LHCN-M2 (cell line): ENCODE data around the gene KLHL6. TPM values are rescaled to one million over a fixed set of nuclear protein-coding genes. Genes with fewer than 3 reads are reported as not detected.
"Not testable (repeated sequence)": the region's sequence is repeated elsewhere in the genome, so short reads cannot be mapped to it uniquely, and the experiment has no call there.

Experiments used
- DNase-seq: peaks from one replicate; pipeline ENCODE4 v3.0.0-alpha.2; 2012; ENCODE audit warnings: low read depth
- total RNA-seq: library from RNA; depleted of rRNA; stranded (reverse); fragments of >200 nt; gene quantifications from 2 replicates; pipeline ENCODE4 v1.2.3, GENCODE V29; 2014; rRNA removed

Gene KLHL6
- total RNA-seq, 1 experiment from 2014 or later, result not detected

DNA sequence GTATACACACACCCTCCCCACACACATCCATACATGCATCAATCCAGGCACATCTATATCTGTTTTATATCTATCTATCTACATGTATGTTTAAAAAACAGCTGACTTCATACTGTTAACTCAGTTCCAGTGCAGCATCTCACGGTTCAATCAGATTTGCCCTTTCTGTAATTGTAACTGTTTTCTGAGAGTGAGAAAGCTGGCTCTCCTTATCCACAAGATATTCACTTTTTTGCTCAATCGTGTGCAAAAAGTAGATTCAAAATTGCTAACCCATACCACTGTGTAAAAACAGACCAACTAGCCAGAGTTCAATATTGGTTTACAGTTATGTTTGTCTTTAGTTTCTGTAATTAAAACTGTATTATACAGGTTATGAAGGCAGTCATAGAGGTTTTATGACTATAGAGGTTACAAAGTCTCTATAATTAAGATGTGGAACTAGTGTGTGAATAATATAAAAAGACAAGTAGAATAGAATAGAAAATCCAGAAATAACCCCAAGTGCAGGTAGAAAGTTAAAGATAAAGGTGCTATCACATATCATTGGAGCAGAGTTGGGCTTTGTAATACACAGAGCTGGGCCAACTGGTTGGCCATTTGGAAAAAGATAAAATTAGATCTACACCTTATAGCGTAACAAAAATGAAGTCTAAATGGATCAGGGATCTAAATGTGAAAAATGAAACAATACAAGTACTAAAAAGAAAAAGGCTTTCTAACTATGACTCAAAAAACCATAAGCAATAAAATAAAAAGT, 107.0 kb downstream of the KLHL6 start:
- no peak for DNase-seq

DNA sequence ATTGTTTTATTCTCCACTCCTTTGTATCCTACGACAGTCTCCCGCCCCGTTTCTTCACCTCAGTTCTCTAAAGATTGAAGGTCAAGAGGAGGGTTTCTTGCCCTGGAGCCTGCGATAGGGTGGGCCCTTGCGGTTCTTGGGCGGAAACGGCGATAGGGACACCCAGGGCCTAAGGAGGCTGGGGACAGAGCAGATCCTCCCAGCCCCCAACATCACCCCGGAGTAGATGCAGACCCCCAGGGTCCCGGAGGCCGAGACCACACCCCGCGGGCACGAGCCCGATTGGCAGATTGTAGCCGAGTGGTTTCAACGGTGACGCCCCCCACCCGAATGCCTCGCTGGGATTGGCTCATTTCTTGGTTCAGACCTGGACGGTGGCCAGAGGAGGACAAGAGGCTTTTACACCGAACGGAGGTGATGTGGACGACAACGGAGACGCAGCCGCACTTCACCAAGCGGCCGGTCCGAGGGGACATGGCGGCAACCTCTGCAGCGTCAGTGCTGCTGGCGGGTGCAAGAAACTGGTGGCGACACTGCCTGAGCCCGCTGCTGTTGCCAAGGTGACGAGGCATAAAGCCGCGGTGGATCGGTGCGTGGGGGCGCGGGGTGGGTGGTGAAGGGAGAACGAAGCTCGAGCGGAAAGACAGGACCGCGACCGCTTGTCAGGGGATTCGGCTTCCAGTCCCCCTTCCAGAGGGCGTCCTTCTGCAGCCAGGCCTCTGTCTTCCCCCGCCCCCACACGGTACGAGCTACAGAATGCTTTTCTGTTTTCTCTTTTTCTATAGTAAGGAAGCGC, 108.1 kb downstream of the KLHL6 start:
- peak; percentile 93 for DNase-seq

DNA sequence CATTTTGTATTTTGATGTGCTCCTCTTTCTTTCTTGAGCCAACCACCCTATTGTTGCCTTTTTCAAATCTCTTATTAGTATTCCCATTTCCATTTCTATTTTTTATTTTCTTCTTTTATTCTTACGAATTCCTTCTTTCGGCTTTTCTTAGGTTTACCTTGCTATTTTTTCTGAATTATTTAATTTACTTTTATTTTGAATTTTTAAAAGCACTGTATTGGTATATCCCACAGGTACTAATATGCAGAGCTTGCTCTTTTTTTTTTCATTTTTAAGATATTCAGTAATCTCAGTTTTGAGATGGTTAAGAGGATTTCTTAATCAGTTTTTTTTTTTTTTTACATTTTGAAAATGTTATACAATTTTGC, 108.7 kb downstream of the KLHL6 start:
- no peak for DNase-seq

DNA sequence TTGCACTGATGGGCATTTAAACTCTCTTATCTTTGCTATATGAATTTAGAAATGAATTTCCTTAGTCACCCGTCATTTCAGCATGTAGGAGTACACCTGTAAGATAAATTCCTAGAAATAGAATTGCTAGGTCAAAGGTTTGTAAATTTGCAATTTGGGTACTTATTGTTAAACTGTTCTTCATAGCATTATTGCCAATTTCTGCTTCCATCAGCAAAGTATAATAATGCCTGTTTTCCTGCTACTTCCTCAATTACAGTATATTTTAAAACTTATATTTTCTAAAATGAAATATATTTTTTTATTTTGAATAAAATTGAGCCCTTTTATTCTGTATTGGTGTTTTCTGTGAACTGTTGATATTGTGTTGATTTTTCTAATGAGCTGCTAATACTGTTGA, 110.8 kb downstream of the KLHL6 start:
- DNase-seq, result no peak

DNA sequence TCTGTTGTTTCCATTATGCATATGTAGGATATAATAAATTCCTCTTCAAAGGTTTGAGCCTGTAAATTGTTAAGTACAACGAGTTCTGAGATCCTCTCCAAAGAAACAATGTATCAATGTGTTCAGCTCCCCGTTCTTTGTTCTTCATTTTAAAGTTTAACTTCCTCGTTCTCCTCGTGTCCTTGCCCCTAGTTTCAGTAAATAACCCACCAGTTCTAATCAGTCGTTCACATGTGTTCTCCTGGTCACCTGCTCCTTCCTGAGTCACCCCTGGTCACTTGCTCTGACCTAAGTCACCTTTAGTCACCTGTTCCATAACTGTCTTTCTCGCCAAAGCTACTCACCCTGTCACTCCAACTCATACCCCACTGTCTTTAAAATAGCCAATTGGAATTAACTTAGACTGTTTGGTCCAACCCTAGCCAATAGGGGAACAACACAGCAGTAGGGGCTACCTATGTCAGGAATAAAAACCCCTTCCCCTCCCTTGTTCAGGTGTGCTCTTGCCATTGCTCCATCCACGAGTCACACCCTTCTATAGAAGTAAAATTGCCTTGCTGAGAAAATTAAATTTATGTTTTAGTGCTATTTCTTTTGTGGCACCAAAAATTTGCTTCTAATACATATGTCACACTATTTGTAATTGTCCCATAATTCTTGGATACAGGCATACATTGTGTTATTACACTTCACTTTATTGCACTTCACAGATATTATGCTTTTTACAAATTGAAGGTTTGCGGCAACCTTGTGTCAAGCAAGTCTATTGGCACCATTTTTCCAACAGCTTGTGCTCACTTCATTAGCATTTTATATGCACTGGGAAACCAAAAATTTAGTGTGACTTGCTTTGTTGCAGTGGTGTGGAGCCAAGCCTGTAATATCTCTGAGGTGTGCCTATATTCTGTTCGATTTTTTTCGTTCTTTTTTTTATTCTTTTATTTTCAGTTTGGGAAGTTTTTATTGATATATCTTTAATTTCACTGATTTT, 111.8 kb downstream of the KLHL6 start:
- no peak for DNase-seq

DNA sequence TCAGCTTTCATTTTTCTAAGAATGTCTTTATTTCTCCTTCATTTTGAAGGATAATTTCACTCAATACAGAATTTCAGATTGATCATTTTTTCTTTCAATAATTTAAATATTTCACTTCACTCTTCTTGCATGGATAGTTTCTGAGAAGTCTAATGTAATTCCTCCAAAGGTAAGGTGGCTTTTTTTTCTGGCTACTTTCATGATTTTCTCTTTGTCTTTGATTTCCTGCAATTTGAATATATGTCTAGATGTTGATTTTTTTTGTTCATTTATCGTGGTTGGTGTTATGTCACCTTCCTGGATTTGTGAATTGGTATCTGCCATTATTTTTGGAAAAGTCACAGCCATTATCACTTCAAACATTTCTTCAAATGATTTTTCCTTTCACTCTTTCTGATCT, 112.5 kb downstream of the KLHL6 start:
- DNase-seq, result no peak

DNA sequence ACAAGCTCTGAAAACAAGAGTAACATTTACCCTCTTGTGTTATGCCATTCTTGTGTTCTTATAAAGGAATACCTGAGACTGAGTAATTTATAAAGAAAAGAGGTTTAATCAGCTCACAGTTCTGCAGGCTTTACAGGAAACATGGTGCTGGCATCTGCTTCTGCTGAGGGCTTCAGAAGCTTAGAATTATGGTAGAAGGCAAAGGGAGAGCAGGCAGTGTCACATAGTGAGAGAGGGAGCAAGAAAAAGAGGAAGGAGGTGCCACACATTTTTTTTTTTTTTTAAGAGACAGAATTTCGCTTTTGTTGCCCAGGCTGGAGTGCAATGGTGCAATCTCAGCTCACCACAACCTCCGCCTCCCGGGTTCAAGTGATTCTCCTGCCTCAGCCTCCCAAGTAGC, 115.0 kb downstream of the KLHL6 start:
- not testable (repeated sequence) for DNase-seq

DNA sequence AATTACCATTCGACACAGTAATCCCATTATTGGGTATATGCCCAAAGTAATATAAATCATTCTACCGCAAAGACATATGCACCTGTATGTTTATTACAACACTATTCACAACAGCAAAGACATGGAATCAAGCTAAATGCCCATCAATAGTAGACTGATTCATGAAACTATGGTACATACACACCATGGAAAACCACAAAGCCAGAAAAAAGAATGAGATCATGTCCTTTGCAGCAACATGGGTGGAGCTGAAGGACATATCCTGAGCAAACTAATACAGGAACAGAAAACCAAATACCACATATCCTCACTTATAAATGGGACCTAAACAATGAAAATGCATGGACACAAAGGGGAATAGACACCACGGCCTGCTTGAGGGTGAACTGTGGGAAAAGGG, 116.0 kb downstream of the KLHL6 start:
- peak; percentile 45 for DNase-seq

DNA sequence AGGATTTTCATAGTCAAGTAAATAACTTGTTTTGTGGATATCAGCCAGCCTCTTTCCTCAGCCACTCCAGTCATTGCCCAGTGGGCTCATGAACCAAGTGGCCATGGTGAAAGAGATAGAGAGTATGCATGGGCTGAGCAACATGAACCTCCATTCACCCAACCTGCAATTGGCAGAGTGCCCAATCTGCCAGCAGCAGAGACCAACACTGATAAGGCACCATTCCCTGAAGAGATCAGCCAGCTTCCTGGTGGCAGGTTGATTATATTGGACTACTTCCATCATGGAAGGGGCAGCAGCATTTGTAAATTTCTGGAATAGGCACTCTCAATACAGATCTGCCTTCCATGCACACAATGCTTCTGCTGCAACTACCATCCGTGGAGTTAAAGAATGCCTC, 116.8 kb downstream of the KLHL6 start:
- DNase-seq, result no peak

DNA sequence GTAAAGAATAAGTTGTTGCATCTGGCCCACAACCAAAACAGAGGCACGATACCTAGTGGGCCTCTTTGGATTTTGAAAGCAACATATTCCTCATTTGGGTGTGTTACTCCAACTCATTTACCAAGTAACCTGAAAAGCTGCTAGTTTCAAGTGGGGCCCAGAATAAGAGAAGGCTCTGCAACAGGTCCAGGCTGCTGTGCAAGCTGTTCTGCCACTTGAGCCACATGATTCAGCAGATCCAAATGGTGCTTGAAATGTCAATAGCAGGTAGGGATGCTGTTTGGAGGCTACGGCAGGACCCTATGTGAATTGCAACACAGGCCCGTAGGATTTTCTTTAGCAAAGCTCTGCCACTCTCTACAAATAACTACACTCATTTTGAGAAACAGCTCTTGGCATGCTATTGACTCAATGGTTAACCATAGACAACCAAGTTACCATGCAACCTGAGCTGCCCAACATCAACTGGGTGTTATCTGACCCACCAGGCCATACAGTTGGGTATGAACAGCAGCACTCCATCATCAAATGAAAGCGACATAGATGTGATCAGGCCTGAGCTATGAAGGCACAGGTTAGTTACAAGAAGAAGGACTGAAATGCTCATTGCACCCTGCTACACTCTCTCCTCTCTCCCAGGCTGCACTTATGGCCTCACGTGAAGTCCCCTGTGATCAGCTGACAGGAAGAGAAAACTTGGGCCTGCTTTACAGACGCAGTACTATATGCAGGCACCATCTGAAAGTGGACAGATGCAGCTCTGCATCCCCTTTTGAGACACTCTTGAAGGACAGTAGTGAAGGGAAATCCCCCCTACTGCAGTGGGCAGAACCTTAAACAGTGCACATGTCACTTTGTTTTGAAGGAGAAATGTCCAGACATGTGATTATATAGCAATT, 117.6 kb downstream of the KLHL6 start:
- no peak for DNase-seq

Other genes with a start within 250 kb of the KLHL6 start
- gene MCF2L2, start 127.1 kb downstream of the KLHL6 start, total RNA-seq, result 0.13 and 0.23 TPM in 2 replicates
- gene KLHL24, start 79.9 kb upstream of the KLHL6 start, total RNA-seq, result 15.3 and 20.3 TPM in 2 replicates
- gene YEATS2, start 142.1 kb upstream of the KLHL6 start, total RNA-seq, result 28.3 and 29.2 TPM in 2 replicates